CD14-positive monocyte (primary cell): ENCODE results near the gene BTBD9. TPM values are rescaled to one million over a fixed set of nuclear protein-coding genes. Genes with fewer than 3 reads are reported as not detected.

Experiments
- DNase-seq, 3 donors: peaks; one replicate each; pipeline ENCODE4 v3.0.0-alpha.2; 2011 to 2022
- H2AFZ ChIP-seq: 2 replicates; pipeline ENCODE4 v1.6.0; 2012; ENCODE audit warnings: mild to moderate bottlenecking, low read depth, low read length, inconsistent platforms; ENCODE audit not compliant: insufficient read depth, poor library complexity, severe bottlenecking
- H3K27ac ChIP-seq, 2 donors: 1 replicate in 1 of 2; 2 replicates in 1 of 2; pipeline ENCODE4 v1.5.1; 2012 to 2013; ENCODE audit warnings: low read length in 2 of 2, control low read depth in 1 of 2, inconsistent platforms in 1 of 2, low read depth in 1 of 2, mild to moderate bottlenecking in 1 of 2
- H3K27me3 ChIP-seq, 2 donors: one replicate each; pipeline versions ENCODE4 v1.6.0 to v1.6.1; 2011 to 2013; ENCODE audit warnings: low read length in 2 of 2; ENCODE audit not compliant: control insufficient read depth in 2 of 2, insufficient read depth in 2 of 2
- H3K36me3 ChIP-seq, 2 donors: replicated peaks in 1 of 2; 1 replicate in 1 of 2; 2 replicates in 1 of 2; pipeline versions ENCODE4 v1.5.1 to v1.6.1; 2012 to 2013; ENCODE audit warnings: low read length in 2 of 2, control low read depth in 1 of 2, inconsistent platforms in 1 of 2, mild to moderate bottlenecking in 1 of 2; ENCODE audit not compliant: insufficient read depth in 2 of 2, control insufficient read depth in 1 of 2
- H3K4me1 ChIP-seq, 2 donors: 1 replicate in 1 of 2; 2 replicates in 1 of 2; pipeline versions ENCODE4 v1.5.1 to v1.6.1; 2012 to 2013; ENCODE audit warnings: low read length in 2 of 2, control low read depth in 1 of 2, inconsistent platforms in 1 of 2, mild to moderate bottlenecking in 1 of 2, moderate library complexity in 1 of 2; ENCODE audit not compliant: insufficient read depth in 2 of 2, control insufficient read depth in 1 of 2
- H3K4me2 ChIP-seq: replicated peaks from 2 replicates; pipeline ENCODE3; 2012; ENCODE audit warnings: low read length, moderate library complexity, mild to moderate bottlenecking; ENCODE audit not compliant: poor library complexity, severe bottlenecking; ENCODE audit errors: extremely low read depth
- H3K4me3 ChIP-seq, 3 experiments: fragments of 200-600 bp in 1 of 3; sonication (generic) in 1 of 3; replicated peaks in 1 of 3; 1 replicate in 2 of 3; 2 replicates in 1 of 3; pipeline ENCODE4 v1.5.1; 2011 to 2013; ENCODE audit warnings: low read length in 3 of 3, mild to moderate bottlenecking in 3 of 3, control low read depth in 2 of 3, low read depth in 2 of 3, inconsistent platforms in 1 of 3, moderate library complexity in 1 of 3
- H3K79me2 ChIP-seq: 2 replicates; pipeline ENCODE4 v1.6.0; 2012; ENCODE audit warnings: mild to moderate bottlenecking, control low read depth, inconsistent platforms, low read length, moderate library complexity; ENCODE audit not compliant: insufficient read depth
- H3K9ac ChIP-seq: 2 replicates; pipeline ENCODE4 v1.6.0; 2017; ENCODE audit warnings: low read length, mild to moderate bottlenecking; ENCODE audit not compliant: insufficient read depth, poor library complexity, severe bottlenecking
- H3K9me3 ChIP-seq, 2 donors: replicated peaks in 1 of 2; 1 replicate in 1 of 2; 2 replicates in 1 of 2; pipeline versions ENCODE4 v1.5.1 to v1.6.1; 2012 to 2013; ENCODE audit warnings: low read length in 2 of 2, control low read depth in 1 of 2; ENCODE audit not compliant: control insufficient read depth in 1 of 2, insufficient read depth in 1 of 2
- H4K20me1 ChIP-seq: 2 replicates; pipeline ENCODE4 v1.6.0; 2012; ENCODE audit warnings: mild to moderate bottlenecking, low read length, control low read depth, moderate library complexity; ENCODE audit not compliant: insufficient read depth
- H3K27ac Mint-ChIP-seq, 7 donors: one replicate each; pipeline ENCODE4 v1.8.0; 2020; ENCODE audit warnings: mild to moderate bottlenecking in 7 of 7, mixed read lengths in 7 of 7, moderate library complexity in 6 of 7, inconsistent platforms in 2 of 7
- H3K27me3 Mint-ChIP-seq, 3 donors: one replicate each; pipeline ENCODE4 v1.8.0; 2021 to 2022; ENCODE audit warnings: low read depth in 3 of 3, mild to moderate bottlenecking in 3 of 3, mixed read lengths in 3 of 3, moderate library complexity in 3 of 3, inconsistent platforms in 1 of 3
- H3K36me3 Mint-ChIP-seq, 2 donors: one replicate each; pipeline ENCODE4 v1.8.0; 2020; ENCODE audit warnings: mixed read lengths in 2 of 2, inconsistent platforms in 1 of 2, mild to moderate bottlenecking in 1 of 2
- H3K4me1 Mint-ChIP-seq: one replicate; pipeline ENCODE4 v1.8.0; 2020; ENCODE audit warnings: mild to moderate bottlenecking, mixed read lengths
- H3K4me3 Mint-ChIP-seq, 2 donors: one replicate each; pipeline ENCODE4 v1.8.0; 2020; ENCODE audit warnings: mild to moderate bottlenecking in 2 of 2, mixed read lengths in 2 of 2, moderate library complexity in 1 of 2
- H3K9me3 Mint-ChIP-seq, 7 donors: one replicate each; pipeline ENCODE4 v1.8.0; 2020 to 2022; ENCODE audit warnings: mixed read lengths in 7 of 7, mild to moderate bottlenecking in 6 of 7, moderate library complexity in 6 of 7, inconsistent platforms in 2 of 7
- WGBS: methylation state at CpG from one replicate; pipeline ENCODE4 v1.1.5; 2013; ENCODE audit warnings: missing lambda C conversion rate; ENCODE audit not compliant: insufficient coverage; 5-methylcytosine and 5-hydroxymethylcytosine counted together
- intact Hi-C, 2 donors: fragments of 100-400 bp; cut with micrococcal nuclease; formaldehyde crosslinking; loops; one replicate each; pipeline versions ENCODE4 v1.15.0 to v1.15.1; 2023
- polyA plus RNA-seq, 3 donors: library from polyadenylated mRNA; depleted of rRNA in 1 of 3; unstranded in 2 of 3; stranded (reverse) in 1 of 3; fragments of 300-500 nt in 2 of 3; fragments of >200 nt in 1 of 3; fragmentation: Illumina TruSeq in 2 of 3; gene quantifications; 1 replicate in 2 of 3; 2 replicates in 1 of 3; pipeline ENCODE4 v1.2.3, GENCODE V29; 2012 to 2021
- TF ChIP-seq, protein P1 (sequence below): fragments of 200-600 bp; IDR thresholded peaks from one replicate; pipeline ENCODE4 v1.8.0; 2022; ENCODE audit warnings: antibody characterized with exemption, mild to moderate bottlenecking

BTBD9 gene
- polyA plus RNA-seq, 3 donors, result 5.2 to 7.5 (median 6.2) TPM

GRCh38 chr6:38137608-38138265 lies 502.0 kb downstream of the BTBD9 start:
- 93% methylated on average over 5 of the region's 8 CpGs for WGBS
- H3K27ac Mint-ChIP-seq, result peak overlapping the region in 3 of 7 donors; percentile 6 to 11 (median 10)

GRCh38 chr6:38136547-38136946 lies 503.2 kb downstream of the BTBD9 start:
- TF ChIP-seq, protein P1, sequence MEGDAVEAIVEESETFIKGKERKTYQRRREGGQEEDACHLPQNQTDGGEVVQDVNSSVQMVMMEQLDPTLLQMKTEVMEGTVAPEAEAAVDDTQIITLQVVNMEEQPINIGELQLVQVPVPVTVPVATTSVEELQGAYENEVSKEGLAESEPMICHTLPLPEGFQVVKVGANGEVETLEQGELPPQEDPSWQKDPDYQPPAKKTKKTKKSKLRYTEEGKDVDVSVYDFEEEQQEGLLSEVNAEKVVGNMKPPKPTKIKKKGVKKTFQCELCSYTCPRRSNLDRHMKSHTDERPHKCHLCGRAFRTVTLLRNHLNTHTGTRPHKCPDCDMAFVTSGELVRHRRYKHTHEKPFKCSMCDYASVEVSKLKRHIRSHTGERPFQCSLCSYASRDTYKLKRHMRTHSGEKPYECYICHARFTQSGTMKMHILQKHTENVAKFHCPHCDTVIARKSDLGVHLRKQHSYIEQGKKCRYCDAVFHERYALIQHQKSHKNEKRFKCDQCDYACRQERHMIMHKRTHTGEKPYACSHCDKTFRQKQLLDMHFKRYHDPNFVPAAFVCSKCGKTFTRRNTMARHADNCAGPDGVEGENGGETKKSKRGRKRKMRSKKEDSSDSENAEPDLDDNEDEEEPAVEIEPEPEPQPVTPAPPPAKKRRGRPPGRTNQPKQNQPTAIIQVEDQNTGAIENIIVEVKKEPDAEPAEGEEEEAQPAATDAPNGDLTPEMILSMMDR, result no peak
- H3K4me3 ChIP-seq, result no peak overlapping the region
- no peaks in the 10 kb centered on the region for H3K4me1 Mint-ChIP-seq
- peak overlapping the region in 1 of 7 donors; percentile 26 for H3K27ac Mint-ChIP-seq
- no peaks in the 10 kb centered on the region for H3K4me1 ChIP-seq
- peaks cover 2% of the 10 kb centered on the region for H3K79me2 ChIP-seq
- WGBS, result 100% methylated on average over 2 of the region's 4 CpGs
- intact Hi-C loops, result no loop called here
- no peak overlapping the region for H3K9ac ChIP-seq
- H3K36me3 Mint-ChIP-seq, result peaks cover 39 to 42% of the 10 kb centered on the region in 2 donors
- H3K27ac ChIP-seq, result no peak overlapping the region
- H3K4me3 Mint-ChIP-seq, result no peak overlapping the region
- H3K4me2 ChIP-seq, result no peak overlapping the region
- no peaks in the 10 kb centered on the region for H3K27me3 ChIP-seq
- H3K9me3 Mint-ChIP-seq, result no peaks in the 10 kb centered on the region
- no peaks in the 10 kb centered on the region for H3K9me3 ChIP-seq
- H4K20me1 ChIP-seq, result peaks cover 97% of the 10 kb centered on the region
- peaks cover 0 to 1% (median 0%) of the 10 kb centered on the region in 3 donors for H3K27me3 Mint-ChIP-seq
- peaks cover 6 to 61% of the 10 kb centered on the region in 2 donors for H3K36me3 ChIP-seq
- no peak overlapping the region for H2AFZ ChIP-seq
- no peak for DNase-seq

More at GRCh38 chr6:38137608-38138265, 502.0 kb downstream of the BTBD9 start:
- H4K20me1 ChIP-seq, result peaks cover 97% of the 10 kb centered on the region
- no peaks in the 10 kb centered on the region for H3K27me3 ChIP-seq
- Mint-ChIP-seq H3K27me3 (peaks cover 0 to 1% (median 0%) of the 10 kb centered on the region in 3 donors), H3K4me1 (no peaks in the 10 kb centered on the region), H3K4me3 (no peak overlapping the region), H3K36me3 (peaks cover 34 to 41% of the 10 kb centered on the region in 2 donors), H3K9me3 (no peaks in the 10 kb centered on the region)
- DNase-seq, result no peak
- H3K9ac ChIP-seq, result no peak overlapping the region
- TF ChIP-seq, protein P1, result no peak
- no peak overlapping the region for H2AFZ ChIP-seq
- no peak overlapping the region for H3K27ac ChIP-seq
- H3K36me3 ChIP-seq, result peaks cover 6 to 61% of the 10 kb centered on the region in 2 donors
- H3K4me2 ChIP-seq, result no peak overlapping the region
- no peaks in the 10 kb centered on the region for H3K9me3 ChIP-seq
- H3K4me1 ChIP-seq, result no peaks in the 10 kb centered on the region
- intact Hi-C loops, result no loop called here
- no peak overlapping the region for H3K4me3 ChIP-seq
- no peaks in the 10 kb centered on the region for H3K79me2 ChIP-seq
